CD8-positive, alpha-beta memory T cell (primary cell): ENCODE results near the gene DICER1. TPM values are rescaled to one million over a fixed set of nuclear protein-coding genes. Genes with fewer than 3 reads are reported as not detected.

Experiments
- CTCF ChIA-PET: fragments of 350-600 bp; sonication (Branson Sonifier 250); formaldehyde crosslinking; loops from one replicate; lab custom pipeline; 2021; ENCODE audit warnings: antibody characterized with exemption; lab: Charles Lee
- POLR2A ChIA-PET: fragments of 350-600 bp; sonication (Branson Sonifier 250); formaldehyde crosslinking; loops from one replicate; lab custom pipeline; 2021; ENCODE audit warnings: antibody characterized with exemption; lab: Charles Lee
- DNase-seq, 5 donors: peaks; one replicate each; pipeline versions ENCODE4 v3.0.0 to v3.0.0-alpha.2; 2020 to 2022; ENCODE audit warnings: mixed read lengths in 1 of 5
- H3K27ac ChIP-seq: one replicate; pipeline ENCODE4 v1.7.0; 2013; ENCODE audit warnings: low read depth, mild to moderate bottlenecking, low read length, moderate library complexity
- H3K27me3 ChIP-seq: 2 replicates; pipeline ENCODE4 v1.7.0; 2013; ENCODE audit warnings: low read length, mild to moderate bottlenecking; ENCODE audit not compliant: insufficient read depth, poor library complexity, severe bottlenecking
- H3K36me3 ChIP-seq: 2 replicates; pipeline ENCODE4 v1.7.0; 2013; ENCODE audit warnings: mild to moderate bottlenecking, low read length, moderate library complexity; ENCODE audit not compliant: insufficient read depth
- H3K4me1 ChIP-seq: 2 replicates; pipeline ENCODE4 v1.7.0; 2013; ENCODE audit warnings: mild to moderate bottlenecking, low read length, moderate library complexity; ENCODE audit not compliant: insufficient read depth
- H3K4me3 ChIP-seq: 2 replicates; pipeline ENCODE4 v1.7.0; 2013; ENCODE audit warnings: mild to moderate bottlenecking, low read length
- H3K9me3 ChIP-seq: 2 replicates; pipeline ENCODE4 v1.7.0; 2013; ENCODE audit warnings: mild to moderate bottlenecking, low read length
- H3K27ac Mint-ChIP-seq, 8 donors: one replicate each; pipeline ENCODE4 v1.8.0; 2020 to 2021; ENCODE audit warnings: mixed read lengths in 8 of 8, mild to moderate bottlenecking in 6 of 8, inconsistent platforms in 3 of 8, moderate library complexity in 3 of 8
- H3K27me3 Mint-ChIP-seq, 2 donors: one replicate each; pipeline ENCODE4 v1.8.0; 2020 to 2021; ENCODE audit warnings: mixed read lengths in 2 of 2, mild to moderate bottlenecking in 1 of 2, moderate library complexity in 1 of 2
- H3K36me3 Mint-ChIP-seq, 3 donors: one replicate each; pipeline ENCODE4 v1.8.0; 2020 to 2021; ENCODE audit warnings: mixed read lengths in 3 of 3, inconsistent platforms in 1 of 3, mild to moderate bottlenecking in 1 of 3
- H3K4me1 Mint-ChIP-seq, 3 donors: one replicate each; pipeline ENCODE4 v1.8.0; 2020 to 2021; ENCODE audit warnings: mixed read lengths in 3 of 3, inconsistent platforms in 1 of 3, mild to moderate bottlenecking in 1 of 3
- H3K4me3 Mint-ChIP-seq, 7 donors: one replicate each; pipeline ENCODE4 v1.8.0; 2020 to 2021; ENCODE audit warnings: mixed read lengths in 7 of 7, mild to moderate bottlenecking in 6 of 7, moderate library complexity in 4 of 7, inconsistent platforms in 2 of 7
- H3K9me3 Mint-ChIP-seq, 5 donors: one replicate each; pipeline ENCODE4 v1.8.0; 2020 to 2022; ENCODE audit warnings: mixed read lengths in 5 of 5, mild to moderate bottlenecking in 3 of 5, moderate library complexity in 2 of 5, inconsistent platforms in 1 of 5
- polyA plus RNA-seq: library from polyadenylated mRNA; unstranded; fragments of 300-500 nt; fragmentation: Illumina TruSeq; gene quantifications from one replicate; pipeline ENCODE4 v1.2.3, GENCODE V29; 2021
- total RNA-seq, 2 experiments: library from RNA; stranded (reverse); gene quantifications; one replicate each; pipeline ENCODE4 v1.2.3, GENCODE V29; 2021

DICER1 gene
- total and polyA plus RNA-seq, 3 experiments from 2014 or later = 15.0 to 62.0 (median 57.9) TPM

DNA sequence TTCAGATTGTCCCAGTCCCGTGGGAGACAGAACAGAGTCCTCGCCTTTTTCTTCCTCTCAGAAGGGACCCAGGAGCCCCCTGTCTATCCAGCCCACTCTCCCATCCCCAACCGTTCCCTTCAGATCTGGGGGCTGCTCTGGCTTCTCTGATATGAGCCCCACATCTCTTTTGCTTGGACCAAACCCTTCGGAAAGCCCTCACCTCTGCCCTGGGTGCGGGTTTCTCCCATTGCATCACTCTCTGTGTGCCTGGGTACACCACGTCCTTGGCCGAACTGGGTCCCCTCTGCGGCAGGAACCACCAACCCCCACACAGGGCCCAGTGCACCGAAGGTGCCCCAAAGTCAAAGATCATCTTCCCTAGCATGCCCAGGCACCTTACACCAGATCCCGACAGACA, 87.8 kb downstream of the DICER1 start:
- Mint-ChIP-seq H3K27ac (no peak overlapping the region), H3K27me3 (peaks cover 10 to 34% of the 10 kb centered on the region in 2 donors), H3K4me1 (no peaks in the 10 kb centered on the region), H3K9me3 (no peaks in the 10 kb centered on the region), H3K4me3 (no peak overlapping the region), H3K36me3 (peaks cover 0 to 4% (median 0%) of the 10 kb centered on the region in 3 donors)
- DNase-seq = no peak
- ChIA-PET POLR2A (no interaction called here), CTCF (no interaction called here)
- Histone ChIP-seq H3K9me3 (no peaks in the 10 kb centered on the region), H3K4me1 (no peaks in the 10 kb centered on the region), H3K36me3 (no peaks in the 10 kb centered on the region), H3K27me3 (no peaks in the 10 kb centered on the region), H3K27ac (no peak overlapping the region), H3K4me3 (no peak overlapping the region)

DNA sequence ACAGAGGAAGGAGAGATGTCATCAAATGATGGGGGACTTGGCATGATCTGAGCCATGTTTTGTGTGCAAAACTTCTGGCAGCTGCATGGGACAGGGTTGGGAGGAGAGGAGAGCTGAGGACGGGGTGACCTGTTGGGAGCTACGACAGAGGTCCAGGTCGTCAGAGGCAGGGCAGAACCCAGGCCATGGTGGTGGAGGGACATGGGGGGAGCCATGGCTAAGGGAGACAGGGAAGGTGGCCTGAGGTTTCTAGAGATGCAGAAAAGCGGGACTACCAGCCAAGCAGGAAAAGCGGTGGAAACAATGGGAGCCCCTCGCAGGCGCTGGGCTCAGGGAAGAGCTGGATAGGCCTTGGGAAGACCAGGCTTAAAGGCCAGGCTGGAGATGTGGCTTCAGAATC, 88.3 kb downstream of the DICER1 start:
- Histone ChIP-seq H3K4me3 (no peak overlapping the region), H3K4me1 (no peaks in the 10 kb centered on the region), H3K36me3 (no peaks in the 10 kb centered on the region), H3K9me3 (no peaks in the 10 kb centered on the region), H3K27ac (no peak overlapping the region), H3K27me3 (no peaks in the 10 kb centered on the region)
- POLR2A ChIA-PET = no interaction called here
- peaks cover 0 to 2% (median 0%) of the 10 kb centered on the region in 3 donors for H3K36me3 Mint-ChIP-seq
- no peak overlapping the region for H3K27ac Mint-ChIP-seq
- no peaks in the 10 kb centered on the region for H3K4me1 Mint-ChIP-seq
- CTCF ChIA-PET = no interaction called here
- H3K27me3 Mint-ChIP-seq = peaks cover 10 to 34% of the 10 kb centered on the region in 2 donors
- no peak for DNase-seq
- H3K9me3 Mint-ChIP-seq = no peaks in the 10 kb centered on the region
- no peak overlapping the region for H3K4me3 Mint-ChIP-seq

DNA sequence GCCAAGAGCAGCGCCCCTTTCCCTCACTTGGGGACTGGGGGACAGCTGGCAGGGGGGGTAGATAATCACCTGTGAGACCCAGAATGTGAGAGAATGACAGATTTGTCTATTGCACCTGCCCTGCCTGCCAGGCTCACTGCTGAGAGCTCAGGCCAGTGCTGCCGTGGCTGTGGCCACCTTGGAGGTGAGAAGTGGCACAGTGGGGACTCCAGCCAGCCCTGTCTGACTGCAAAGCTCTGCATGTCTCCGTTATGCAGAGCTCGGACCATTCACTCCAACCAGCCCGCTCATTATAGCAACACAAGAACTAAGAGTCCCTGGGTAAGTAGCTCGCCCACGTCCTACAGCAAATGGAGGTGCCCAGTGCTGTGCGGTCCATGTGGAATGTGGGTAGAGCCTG, 88.8 kb downstream of the DICER1 start:
- Histone ChIP-seq H3K4me3 (no peak overlapping the region), H3K36me3 (no peaks in the 10 kb centered on the region), H3K4me1 (no peaks in the 10 kb centered on the region), H3K27ac (no peak overlapping the region), H3K9me3 (no peaks in the 10 kb centered on the region), H3K27me3 (no peaks in the 10 kb centered on the region)
- no peak for DNase-seq
- POLR2A ChIA-PET = no interaction called here
- Mint-ChIP-seq H3K9me3 (no peaks in the 10 kb centered on the region), H3K27me3 (peaks cover 10 to 29% of the 10 kb centered on the region in 2 donors), H3K27ac (peak overlapping the region in 1 of 8 donors; percentile 1), H3K36me3 (no peaks in the 10 kb centered on the region), H3K4me3 (no peak overlapping the region), H3K4me1 (no peaks in the 10 kb centered on the region)
- CTCF ChIA-PET = no interaction called here

DNA sequence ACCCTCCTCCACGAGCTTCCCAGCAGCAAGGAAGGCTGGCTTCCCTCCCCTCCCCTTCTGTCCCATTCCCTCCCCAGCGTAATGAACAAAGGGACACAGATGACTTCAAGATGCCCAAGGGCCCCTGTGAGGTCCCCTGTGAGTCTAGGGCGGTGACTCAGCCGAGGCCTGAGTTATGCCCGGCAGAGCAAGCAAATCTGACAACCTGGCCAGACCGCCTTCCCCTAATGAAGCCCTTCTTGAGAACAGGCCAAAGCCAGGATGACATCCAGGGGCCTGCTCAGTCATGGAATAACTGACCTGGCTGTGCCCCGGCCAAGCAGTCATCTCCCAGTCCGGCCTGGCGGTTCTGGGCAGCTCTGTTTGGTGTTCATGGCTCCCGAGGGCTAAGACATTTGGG, 89.2 kb downstream of the DICER1 start:
- no peaks in the 10 kb centered on the region for H3K9me3 Mint-ChIP-seq
- DNase-seq = no peak
- no peaks in the 10 kb centered on the region for H3K36me3 ChIP-seq
- H3K4me1 Mint-ChIP-seq = no peaks in the 10 kb centered on the region
- H3K4me3 Mint-ChIP-seq = no peak overlapping the region
- no peak overlapping the region for H3K4me3 ChIP-seq
- H3K27me3 Mint-ChIP-seq = peaks cover 10 to 27% of the 10 kb centered on the region in 2 donors
- CTCF ChIA-PET = no interaction called here
- POLR2A ChIA-PET = no interaction called here
- H3K27ac Mint-ChIP-seq = no peak overlapping the region
- H3K36me3 Mint-ChIP-seq = no peaks in the 10 kb centered on the region
- H3K27ac ChIP-seq = no peak overlapping the region
- no peaks in the 10 kb centered on the region for H3K4me1 ChIP-seq
- H3K9me3 ChIP-seq = no peaks in the 10 kb centered on the region
- H3K27me3 ChIP-seq = no peaks in the 10 kb centered on the region

DNA sequence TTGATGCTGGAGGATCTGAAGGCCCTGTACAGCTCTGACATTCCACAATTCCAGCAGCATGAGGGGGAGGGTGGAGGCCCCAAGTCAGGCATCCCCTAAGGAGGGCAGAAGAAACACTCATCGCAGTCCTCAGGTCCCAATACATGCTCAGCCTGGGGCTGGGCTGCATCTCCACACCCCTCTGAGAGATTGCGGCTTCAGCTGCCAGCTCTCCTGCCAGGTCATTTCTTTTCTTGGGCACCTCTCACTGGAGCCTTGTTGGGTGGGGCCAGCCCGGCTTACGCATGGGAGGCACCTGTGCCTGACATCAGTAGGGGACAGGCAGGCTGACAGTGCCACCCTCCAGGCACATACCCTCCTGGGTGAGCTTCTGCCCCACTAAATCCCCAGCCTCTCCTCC, 89.8 kb downstream of the DICER1 start:
- H3K27ac ChIP-seq = no peak overlapping the region
- Mint-ChIP-seq H3K27me3 (peaks cover 10 to 27% of the 10 kb centered on the region in 2 donors), H3K9me3 (no peaks in the 10 kb centered on the region), H3K4me3 (no peak overlapping the region), H3K4me1 (no peaks in the 10 kb centered on the region), H3K27ac (no peak overlapping the region), H3K36me3 (no peaks in the 10 kb centered on the region)
- H3K36me3 ChIP-seq = no peaks in the 10 kb centered on the region
- no peak for DNase-seq
- ChIA-PET POLR2A (no interaction called here), CTCF (no interaction called here)
- H3K4me1 ChIP-seq = no peaks in the 10 kb centered on the region
- H3K9me3 ChIP-seq = no peaks in the 10 kb centered on the region
- no peaks in the 10 kb centered on the region for H3K27me3 ChIP-seq
- no peak overlapping the region for H3K4me3 ChIP-seq

DNA sequence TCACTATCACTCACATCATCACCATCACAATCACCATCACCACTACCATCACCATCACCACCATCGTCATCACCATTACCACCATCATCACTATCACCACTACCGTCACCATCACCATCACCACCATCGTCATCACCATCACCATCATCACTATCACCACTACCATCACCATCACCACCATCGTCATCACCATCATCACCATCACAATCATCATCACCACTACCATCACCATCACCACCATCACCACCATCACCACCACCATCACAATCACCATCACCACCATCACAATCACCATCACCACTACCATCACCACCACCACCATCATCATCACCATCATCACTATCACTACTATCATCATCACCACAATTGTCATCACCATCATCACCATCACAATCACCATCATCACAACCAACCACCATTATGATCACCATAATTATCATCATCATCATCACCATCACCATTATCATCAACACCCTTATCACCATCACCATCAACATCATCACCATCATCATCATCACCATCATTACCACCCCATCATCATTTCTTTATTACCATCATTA, 90.8 kb downstream of the DICER1 start:
- H3K4me1 Mint-ChIP-seq = no peaks in the 10 kb centered on the region
- CTCF ChIA-PET = no interaction called here
- no peak overlapping the region for H3K27ac ChIP-seq
- no peak for DNase-seq
- H3K36me3 ChIP-seq = no peaks in the 10 kb centered on the region
- no peaks in the 10 kb centered on the region for H3K36me3 Mint-ChIP-seq
- no peak overlapping the region for H3K4me3 Mint-ChIP-seq
- H3K9me3 Mint-ChIP-seq = no peaks in the 10 kb centered on the region
- no peak overlapping the region for H3K4me3 ChIP-seq
- H3K9me3 ChIP-seq = no peaks in the 10 kb centered on the region
- peaks cover 9 to 18% of the 10 kb centered on the region in 2 donors for H3K27me3 Mint-ChIP-seq
- no peaks in the 10 kb centered on the region for H3K27me3 ChIP-seq
- no peaks in the 10 kb centered on the region for H3K4me1 ChIP-seq
- no peak overlapping the region for H3K27ac Mint-ChIP-seq
- POLR2A ChIA-PET = no interaction called here

DNA sequence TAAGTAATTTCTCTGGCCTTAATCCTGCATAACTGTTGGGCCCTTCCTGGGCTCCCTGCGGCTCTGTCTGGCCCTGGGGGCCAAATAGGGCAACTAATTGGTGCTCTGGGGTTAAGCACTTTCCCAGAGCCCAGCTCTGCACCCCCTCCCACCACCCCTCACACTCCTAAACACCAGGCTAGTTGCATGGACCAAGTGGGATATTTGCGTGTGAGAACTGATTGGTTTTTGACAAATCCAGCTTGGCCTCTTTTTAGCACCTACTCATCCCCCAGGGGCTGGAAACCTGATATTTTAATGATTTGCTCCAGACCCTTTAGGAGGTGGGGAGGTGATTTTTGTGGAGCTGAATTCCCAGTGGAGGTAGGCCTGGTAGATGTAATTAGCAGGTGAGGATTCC, 91.9 kb downstream of the DICER1 start:
- Histone ChIP-seq H3K4me3 (no peak overlapping the region), H3K4me1 (no peaks in the 10 kb centered on the region), H3K27me3 (no peaks in the 10 kb centered on the region), H3K27ac (no peak overlapping the region), H3K9me3 (no peaks in the 10 kb centered on the region), H3K36me3 (no peaks in the 10 kb centered on the region)
- H3K4me3 Mint-ChIP-seq = no peak overlapping the region
- DNase-seq = no peak
- POLR2A ChIA-PET = no interaction called here
- no peaks in the 10 kb centered on the region for H3K4me1 Mint-ChIP-seq
- H3K9me3 Mint-ChIP-seq = no peaks in the 10 kb centered on the region
- CTCF ChIA-PET = no interaction called here
- peaks cover 6 to 17% of the 10 kb centered on the region in 2 donors for H3K27me3 Mint-ChIP-seq
- H3K27ac Mint-ChIP-seq = no peak overlapping the region
- H3K36me3 Mint-ChIP-seq = no peaks in the 10 kb centered on the region

DNA sequence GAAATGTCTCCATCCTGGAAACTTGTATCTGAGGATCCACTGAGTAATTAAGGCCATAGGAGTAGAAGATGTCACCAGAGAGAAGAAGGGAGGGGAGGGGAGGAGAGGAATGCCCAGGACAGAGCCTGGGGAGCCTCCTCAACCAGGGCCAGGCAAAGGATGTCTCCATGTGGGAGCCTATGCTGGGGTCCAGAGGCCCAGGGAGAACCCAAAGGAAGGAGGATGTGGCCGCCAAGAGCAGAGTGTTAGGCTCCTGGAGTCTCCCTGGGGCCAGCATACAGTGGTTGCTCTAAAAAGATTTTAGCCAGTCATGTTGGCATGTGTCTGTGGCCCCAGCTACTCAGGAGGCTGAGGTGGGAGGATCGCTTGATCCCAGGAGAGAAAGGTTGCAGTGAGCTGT, 92.6 kb downstream of the DICER1 start:
- no peaks in the 10 kb centered on the region for H3K4me1 Mint-ChIP-seq
- Histone ChIP-seq H3K27me3 (no peaks in the 10 kb centered on the region), H3K36me3 (no peaks in the 10 kb centered on the region), H3K27ac (no peak overlapping the region), H3K9me3 (no peaks in the 10 kb centered on the region), H3K4me1 (no peaks in the 10 kb centered on the region), H3K4me3 (no peak overlapping the region)
- no peak overlapping the region for H3K27ac Mint-ChIP-seq
- no peaks in the 10 kb centered on the region for H3K36me3 Mint-ChIP-seq
- CTCF ChIA-PET = no interaction called here
- no peak for DNase-seq
- no peaks in the 10 kb centered on the region for H3K9me3 Mint-ChIP-seq
- POLR2A ChIA-PET = no interaction called here
- no peak overlapping the region for H3K4me3 Mint-ChIP-seq
- peaks cover 4 to 12% of the 10 kb centered on the region in 2 donors for H3K27me3 Mint-ChIP-seq

DNA sequence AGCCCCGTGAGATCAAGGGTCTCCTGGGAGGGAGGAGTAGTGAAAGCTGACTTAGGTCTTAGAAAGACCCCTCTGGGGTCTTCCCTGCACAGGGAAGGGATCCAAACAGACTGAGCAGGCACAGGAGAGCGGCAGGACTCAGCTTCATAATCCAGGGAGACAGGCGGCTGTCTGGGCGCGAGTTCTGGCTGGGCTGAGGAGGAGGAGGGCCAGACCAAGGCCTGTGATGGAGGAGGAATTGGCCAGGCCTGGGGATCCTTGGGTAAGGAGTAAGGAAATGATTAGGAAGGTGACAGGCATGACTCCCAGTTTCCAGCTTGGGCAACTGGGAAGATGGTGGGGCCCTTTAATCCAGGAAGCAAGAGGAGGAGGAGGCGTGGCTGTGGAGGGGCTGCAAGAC, 93.1 kb downstream of the DICER1 start:
- H3K4me3 ChIP-seq = no peak overlapping the region
- H3K9me3 ChIP-seq = no peaks in the 10 kb centered on the region
- ChIA-PET POLR2A (no interaction called here), CTCF (no interaction called here)
- no peaks in the 10 kb centered on the region for H3K4me1 ChIP-seq
- H3K36me3 Mint-ChIP-seq = no peaks in the 10 kb centered on the region
- peaks cover under 1 to 3% (median 2%) of the 10 kb centered on the region in 3 donors for H3K4me1 Mint-ChIP-seq
- no peak overlapping the region for H3K27ac Mint-ChIP-seq
- H3K9me3 Mint-ChIP-seq = no peaks in the 10 kb centered on the region
- no peaks in the 10 kb centered on the region for H3K36me3 ChIP-seq
- H3K4me3 Mint-ChIP-seq = no peak overlapping the region
- no peaks in the 10 kb centered on the region for H3K27me3 ChIP-seq
- DNase-seq = no peak
- peaks cover 4 to 9% of the 10 kb centered on the region in 2 donors for H3K27me3 Mint-ChIP-seq
- no peak overlapping the region for H3K27ac ChIP-seq
